ENCODE measurements around the gene HCLS1.

GRCh38 chr3:121667333-121667732, 6.6 kb upstream of the HCLS1 start:
- TF ChIP-seq POLR2A (IDR thresholded peaks at IDR 0.05) (no peak), CTCF (IDR thresholded peaks at IDR 0.05) (no peak)

All from adrenal gland (tissue), 5 donors.